PC-9 (cell line): ENCODE data around the gene PTPRCAP. TPM values are rescaled to one million over a fixed set of nuclear protein-coding genes. Genes with fewer than 3 reads are reported as not detected.

Experiments
- BruUV-seq: library from RNA; stranded (reverse); fragments of 400-500 nt; replicated peaks from 2 replicates; lab custom pipeline; 2021; lab: Mats Ljungman, UMichigan
- CTCF ChIA-PET: fragments of 300-600 bp; sonication (Branson Sonifier 250); formaldehyde crosslinking; loops from one replicate; lab custom pipeline; 2022; ENCODE audit warnings: antibody characterized with exemption; lab: Charles Lee
- POLR2A ChIA-PET: fragments of 300-600 bp; sonication (Branson Sonifier 250); formaldehyde crosslinking; loops from one replicate; lab custom pipeline; 2022; ENCODE audit warnings: antibody characterized with exemption; ENCODE audit not compliant: unreplicated experiment; lab: Charles Lee
- DNase-seq, 2 experiments: peaks; one replicate each; pipeline versions ENCODE4 v3.0.0 to v3.0.0-alpha.2; 2015 to 2022; ENCODE audit warnings: mixed read lengths in 1 of 2
- H2AFZ ChIP-seq: fragments of 200-600 bp; sonication (generic); 2 replicates; pipeline ENCODE4 v1.8.1; 2017; ENCODE audit warnings: antibody characterized with exemption
- H3F3A ChIP-seq: fragments of 200-600 bp; sonication (generic); 2 replicates; pipeline ENCODE4 v1.8.1; 2017; ENCODE audit warnings: antibody characterized with exemption, mild to moderate bottlenecking, low read depth; ENCODE audit not compliant: insufficient read depth
- H3K27ac ChIP-seq: fragments of 200-600 bp; sonication (generic); 2 replicates; pipeline ENCODE4 v1.6.1; 2016; ENCODE audit warnings: mixed run types
- H3K27me3 ChIP-seq: fragments of 200-600 bp; sonication (generic); 2 replicates; pipeline ENCODE4 v1.6.1; 2016; ENCODE audit warnings: low read depth, mixed run types; ENCODE audit not compliant: insufficient read depth
- H3K36me3 ChIP-seq: fragments of 200-600 bp; sonication (generic); 2 replicates; pipeline ENCODE4 v1.6.1; 2016; ENCODE audit warnings: low read depth, mixed run types
- H3K4me1 ChIP-seq: fragments of 200-600 bp; sonication (generic); replicated peaks from 2 replicates; pipeline ENCODE4 v1.6.1; 2016; ENCODE audit warnings: mixed run types; ENCODE audit not compliant: insufficient read depth
- H3K4me2 ChIP-seq: fragments of 200-600 bp; sonication (generic); 2 replicates; pipeline ENCODE4 v1.6.1; 2017; ENCODE audit warnings: mixed run types
- H3K4me3 ChIP-seq: fragments of 200-600 bp; sonication (generic); 2 replicates; pipeline ENCODE4 v1.6.1; 2016; ENCODE audit warnings: mixed run types
- H3K79me2 ChIP-seq: fragments of 200-600 bp; sonication (generic); 2 replicates; pipeline ENCODE4 v1.6.1; 2017; ENCODE audit warnings: low read depth, mixed run types
- H3K9me2 ChIP-seq: fragments of 200-600 bp; sonication (generic); 2 replicates; pipeline ENCODE4 v1.8.1; 2017; ENCODE audit warnings: mild to moderate bottlenecking; ENCODE audit not compliant: insufficient read depth
- H3K9me3 ChIP-seq: fragments of 200-600 bp; sonication (generic); 2 replicates; pipeline ENCODE4 v1.8.1; 2016; ENCODE audit warnings: low read depth; ENCODE audit not compliant: insufficient read depth
- H4K20me1 ChIP-seq: fragments of 200-600 bp; sonication (generic); 2 replicates; pipeline ENCODE4 v1.8.1; 2017; ENCODE audit not compliant: insufficient read depth
- CTCF ChIP-seq: fragments of 200-600 bp; sonication (generic); conservative IDR thresholded peaks from 2 replicates; pipeline ENCODE4 v1.6.1; 2017; ENCODE audit warnings: mixed run types, antibody characterized with exemption, mild to moderate bottlenecking, moderate library complexity
- EZH2 ChIP-seq: fragments of 200-600 bp; sonication (generic); IDR thresholded peaks from 2 replicates; pipeline ENCODE4 v1.8.0; 2017; ENCODE audit warnings: antibody characterized with exemption, low read depth
- intact Hi-C: fragments of 100-400 bp; cut with micrococcal nuclease; formaldehyde crosslinking; loops from one replicate; pipeline ENCODE4 v1.10.0; 2022; ENCODE audit not compliant: unreplicated experiment
- total RNA-seq: library from RNA; stranded (reverse); gene quantifications from 2 replicates; pipeline ENCODE4 v1.2.3, GENCODE V29; 2021

The PTPRCAP gene
- total RNA-seq, 1 experiment from 2014 or later: 1.3 TPM

GRCh38 chr11:67408437-67409200, 28.9 kb downstream of the PTPRCAP start:
- POLR2A ChIA-PET: no interaction called here
- Histone ChIP-seq H4K20me1 (no peaks in the 10 kb centered on the region), H3K4me2 (no peak overlapping the region), H3K9me3 (no peaks in the 10 kb centered on the region), H3K36me3 (no peaks in the 10 kb centered on the region), H3K79me2 (no peaks in the 10 kb centered on the region), H3K27me3 (no peaks in the 10 kb centered on the region), H3K4me3 (no peak overlapping the region), H3K9me2 (no peaks in the 10 kb centered on the region), H3K4me1 (no peaks in the 10 kb centered on the region), H2AFZ (no peak overlapping the region), H3K27ac (no peak overlapping the region), H3F3A (peaks cover 15% of the 10 kb centered on the region; the same call in 1 of the 2 replicates)
- no peak for DNase-seq
- no TSS peak for BruUV-seq
- CTCF ChIA-PET: no interaction called here
- intact Hi-C loops: no loop called here
- TF ChIP-seq EZH2 (no peak), CTCF (no peak)

GRCh38 chr11:67407688-67408163, 29.8 kb downstream of the PTPRCAP start:
- H3K4me3 ChIP-seq: no peak overlapping the region
- intact Hi-C loops: no loop called here
- no peaks in the 10 kb centered on the region for H3K27me3 ChIP-seq
- ChIA-PET POLR2A (no interaction called here), CTCF (no interaction called here)
- BruUV-seq: no TSS peak
- peaks cover 15% of the 10 kb centered on the region; the same call in 1 of the 2 replicates for H3F3A ChIP-seq
- TF ChIP-seq EZH2 (no peak), CTCF (no peak)
- no peak overlapping the region for H3K4me2 ChIP-seq
- H3K4me1 ChIP-seq: no peaks in the 10 kb centered on the region
- no peaks in the 10 kb centered on the region for H3K9me3 ChIP-seq
- H3K9me2 ChIP-seq: no peaks in the 10 kb centered on the region
- H4K20me1 ChIP-seq: no peaks in the 10 kb centered on the region
- H2AFZ ChIP-seq: no peak overlapping the region
- H3K36me3 ChIP-seq: no peaks in the 10 kb centered on the region
- no peak for DNase-seq
- no peaks in the 10 kb centered on the region for H3K79me2 ChIP-seq
- no peak overlapping the region for H3K27ac ChIP-seq

DNA sequence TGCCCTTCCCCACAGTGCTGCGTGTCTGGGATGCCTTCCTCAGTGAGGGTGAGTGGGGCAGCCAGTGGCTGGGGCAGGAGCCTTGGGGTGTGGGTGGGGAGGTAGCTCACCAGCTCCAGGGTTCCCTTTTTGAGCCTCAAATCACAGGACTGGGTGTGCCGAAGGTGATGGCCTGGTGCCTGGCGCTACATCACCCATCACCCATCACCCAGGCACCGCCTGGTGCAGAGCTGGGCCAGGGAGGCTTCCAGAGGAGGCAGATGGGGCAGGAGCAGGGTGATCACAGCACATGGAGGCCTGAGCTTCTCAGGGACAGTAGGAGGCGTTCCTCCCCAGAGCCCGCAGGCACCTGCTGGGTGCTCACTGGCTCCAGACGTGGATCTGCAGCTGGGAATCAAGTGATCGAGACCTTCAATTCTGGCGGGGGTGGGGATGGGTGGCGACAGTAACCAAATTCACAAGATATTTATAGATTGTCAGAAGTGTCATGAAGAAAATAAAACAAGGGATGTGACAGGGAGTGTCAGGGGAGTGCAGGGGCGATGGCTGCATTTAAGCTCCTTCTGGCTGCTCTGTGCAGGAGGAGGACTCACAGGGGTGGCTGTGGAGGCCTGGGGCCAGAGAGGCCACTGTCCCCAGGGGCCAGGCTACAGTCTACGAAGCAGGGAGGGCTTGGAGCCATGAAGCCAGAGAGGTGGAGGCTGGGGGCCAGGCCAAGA, 30.4 kb downstream of the PTPRCAP start:
- DNase-seq: no peak
- CTCF ChIA-PET: interaction anchor here (0.7 kb wide), 1 partner anchor 259 kb away, joined by 3 read pairs; no protein-coding TSS in a partner anchor
- H3K27me3 ChIP-seq: no peaks in the 10 kb centered on the region
- peaks cover 3% of the 10 kb centered on the region for H3K4me1 ChIP-seq
- no peak overlapping the region for H3K27ac ChIP-seq
- no peaks in the 10 kb centered on the region for H4K20me1 ChIP-seq
- POLR2A ChIA-PET: no interaction called here
- BruUV-seq: no TSS peak
- peaks cover 13% of the 10 kb centered on the region; the same call in 1 of the 2 replicates for H3F3A ChIP-seq
- TF ChIP-seq EZH2: no peak
- no peak for TF ChIP-seq CTCF
- no peaks in the 10 kb centered on the region for H3K9me2 ChIP-seq
- no peaks in the 10 kb centered on the region for H3K9me3 ChIP-seq
- no peak overlapping the region for H2AFZ ChIP-seq
- no peaks in the 10 kb centered on the region for H3K79me2 ChIP-seq
- intact Hi-C loops: no loop called here
- no peak overlapping the region for H3K4me3 ChIP-seq
- no peaks in the 10 kb centered on the region for H3K36me3 ChIP-seq
- H3K4me2 ChIP-seq: no peak overlapping the region
